ENCODE data around the gene IDUA.
"Not testable (repeated sequence)": the region's sequence is repeated elsewhere in the genome, so short reads cannot be mapped to it uniquely, and the experiment has no call there.

IDUA gene

GRCh38 chr4:1047976-1048772, 61.3 kb downstream of the IDUA start:
- no peak for DNase-seq

GRCh38 chr4:1048773-1049590, 62.1 kb downstream of the IDUA start:
- no peak for DNase-seq

GRCh38 chr4:1049591-1049905, 62.7 kb downstream of the IDUA start:
- DNase-seq = no peak

GRCh38 chr4:1050486-1051213, 63.8 kb downstream of the IDUA start:
- no peak for DNase-seq

- DNase-seq = no peak
Measured at GRCh38 chr4:1051472-1051871, 64.6 kb downstream of the IDUA start.

GRCh38 chr4:1052231-1052671, 65.4 kb downstream of the IDUA start:
- no peak for DNase-seq

GRCh38 chr4:1053080-1053661, 66.3 kb downstream of the IDUA start:
- peak; percentile 61 for DNase-seq

- not testable (repeated sequence) for DNase-seq
Measured at GRCh38 chr4:1053891-1054290, 67.0 kb downstream of the IDUA start.

Data from EL (cell line).